NCI-H128 (cell line): ENCODE results near the gene INPP5E.
"Not testable (repeated sequence)": the region's sequence is repeated elsewhere in the genome, so short reads cannot be mapped to it uniquely, and the experiment has no call there.

Source experiments
- DNase-seq: peaks from one replicate; lab custom pipeline; 2025; ENCODE audit not compliant: unreplicated experiment; lab: John Stamatoyannopoulos, UW

Gene INPP5E

GRCh38 chr9:136431782-136432350 is 7.8 kb downstream of the INPP5E start:
- no peak for DNase-seq

GRCh38 chr9:136430588-136431234 is 8.9 kb downstream of the INPP5E start:
- DNase-seq: no peak

GRCh38 chr9:136429683-136430491 is 9.8 kb downstream of the INPP5E start:
- DNase-seq: no peak

- DNase-seq: no peak
These were observed 10.5 kb downstream of the INPP5E start for GRCh38 chr9:136429075-136429628.

GRCh38 chr9:136426787-136427186 is 12.9 kb downstream of the INPP5E start:
- DNase-seq: no peak

GRCh38 chr9:136425367-136425766 is 14.3 kb downstream of the INPP5E start:
- DNase-seq: not testable (repeated sequence)

GRCh38 chr9:136424750-136425362 is 14.8 kb downstream of the INPP5E start:
- no peak for DNase-seq

- no peak for DNase-seq
These were observed 16.1 kb downstream of the INPP5E start for GRCh38 chr9:136423432-136424146.

GRCh38 chr9:136422876-136423275 is 16.8 kb downstream of the INPP5E start:
- DNase-seq: no peak

GRCh38 chr9:136421791-136422190 is 17.9 kb downstream of the INPP5E start:
- DNase-seq: no peak

- DNase-seq: no peak
These were observed 20.6 kb downstream of the INPP5E start for GRCh38 chr9:136419092-136419420.

- DNase-seq: no peak
These were observed 21.2 kb downstream of the INPP5E start for GRCh38 chr9:136418182-136419091.

GRCh38 chr9:136416914-136417313 is 22.7 kb downstream of the INPP5E start:
- no peak for DNase-seq

GRCh38 chr9:136416427-136416826 is 23.2 kb downstream of the INPP5E start:
- no peak for DNase-seq

- DNase-seq: no peak
These were observed 26.7 kb downstream of the INPP5E start for GRCh38 chr9:136412962-136413361.

- no peak for DNase-seq
These were observed 28.3 kb downstream of the INPP5E start for GRCh38 chr9:136411378-136411777.

- peak; percentile 65 for DNase-seq
These were observed 29.0 kb downstream of the INPP5E start, which contains the start of the genes ENTR1 and PMPCA for GRCh38 chr9:136410500-136411287. Gene ENTR1 (minus strand): TSS chr9:136410614. CDS start chr9:136410397, 217 bp downstream. Gene PMPCA (plus strand): TSS chr9:136410658. CDS start chr9:136410669, 11 bp downstream.

- no peak for DNase-seq
These were observed 29.8 kb downstream of the INPP5E start for GRCh38 chr9:136409557-136410455.
